ENCODE data around the gene CEMIP. TPM values are rescaled to one million over a fixed set of nuclear protein-coding genes. Genes with fewer than 3 reads are reported as not detected.

CEMIP gene
- polyA plus RNA-seq, 2 of the 4 experiments (the other 2 are of a cell fraction), result 0.54 to 0.84 TPM

DNA sequence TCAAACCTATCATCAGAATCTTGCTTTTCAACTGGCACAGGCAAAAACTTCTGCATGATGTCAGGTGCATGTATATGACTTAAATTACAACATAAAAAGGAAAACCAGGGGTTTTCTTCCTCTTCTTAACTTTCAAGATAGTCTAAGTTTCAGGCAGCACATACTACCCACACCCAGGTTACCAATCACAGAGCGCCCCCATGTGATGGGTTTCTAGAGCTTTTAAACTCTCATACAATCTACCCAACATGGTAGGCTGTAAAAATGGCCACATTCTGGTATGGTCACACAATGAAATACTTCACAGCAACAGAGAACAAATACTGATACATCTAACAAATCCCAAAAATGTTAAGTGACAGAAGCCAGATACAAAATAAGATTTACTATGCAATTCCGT lies 203.0 kb downstream of the CEMIP start:
- FAIRE-seq, result no peak
- TF ChIP-seq EHF (CRISPR knock-in tag; IDR thresholded peaks at IDR 0.05) (no peak), HOXB5 (CRISPR knock-in tag; IDR thresholded peaks at IDR 0.05) (no peak), NPAS2 (CRISPR knock-in tag; IDR thresholded peaks at IDR 0.05; ENCODE audit: borderline replicate concordance) (no peak), HOXA7 (CRISPR knock-in tag; IDR thresholded peaks at IDR 0.05) (no peak), HDAC2 (IDR thresholded peaks at IDR 0.05) (no peak), CBX8 (IDR thresholded peaks at IDR 0.05) (no peak), CHD2 (IDR thresholded peaks at IDR 0.05; ENCODE audit: low read length, partially characterized antibody) (no peak)
- no peak for DNase-seq (ENCODE audit: low read depth in 1 of 2, low spot score in 1 of 2)
- no peak overlapping the region for H3K4me3 ChIP-seq
- ChIA-PET CTCF (interaction anchor here (1.1 to 5.6 kb wide), 2 partner anchors 11 to 415 kb away, joined by 3 to 55 read pairs; no protein-coding TSS in a partner anchor), POLR2A (no interaction called here)
- H3K4me2 ChIP-seq, result no peak overlapping the region
- 84% methylated on average over 2 of the region's 2 CpGs for WGBS (ENCODE audit: missing lambda C conversion rate)
- no peak overlapping the region for H3K27ac ChIP-seq
- ATAC-seq, result no peak
- no peaks in the 10 kb centered on the region for H3K9me3 ChIP-seq
- peaks cover 6% of the 10 kb centered on the region; the same call in 2 of the 3 replicates for H3K4me1 ChIP-seq

DNA sequence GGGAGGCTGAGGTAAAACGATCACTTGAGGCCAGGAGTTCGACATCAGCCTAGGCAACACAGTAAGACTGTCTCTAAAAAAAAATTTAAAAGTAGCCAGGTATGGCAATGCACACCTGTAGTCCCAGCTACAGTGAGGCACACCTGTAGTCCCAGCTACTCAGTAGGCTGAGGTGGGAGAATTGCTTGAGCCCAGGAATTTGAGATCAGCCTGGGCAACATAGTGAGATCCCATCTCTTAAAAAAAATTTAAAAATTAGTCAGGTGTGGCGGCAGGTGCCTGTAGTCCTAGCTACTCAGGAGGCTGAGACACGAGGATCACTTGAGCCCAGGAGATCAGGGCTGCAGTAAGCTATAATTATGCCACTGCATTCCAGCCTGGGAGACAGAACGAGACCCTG lies 203.7 kb downstream of the CEMIP start:
- ChIA-PET CTCF (interaction anchor here (1.1 to 5.6 kb wide), 2 partner anchors 12 to 416 kb away, joined by 3 to 55 read pairs; no protein-coding TSS in a partner anchor), POLR2A (no interaction called here)
- Histone ChIP-seq H3K4me3 (no peak overlapping the region), H3K27ac (no peak overlapping the region), H3K4me1 (peaks cover 8% of the 10 kb centered on the region; the same call in 2 of the 3 replicates), H3K9me3 (no peaks in the 10 kb centered on the region), H3K4me2 (no peak overlapping the region)
- TF ChIP-seq MYC (IDR thresholded peaks at IDR 0.05; ENCODE audit: borderline replicate concordance, low read length) (no peak), RFX5 (IDR thresholded peaks at IDR 0.05) (no peak), HEYL (CRISPR knock-in tag; IDR thresholded peaks at IDR 0.05) (no peak), TFCP2L1 (CRISPR knock-in tag; IDR thresholded peaks at IDR 0.05) (no peak), RAD21 (conservative IDR thresholded peaks at IDR 0.05 in 1 of 2, IDR thresholded peaks at IDR 0.05 in 1 of 2) (no peak), POLR2A (IDR thresholded peaks at IDR 0.05; ENCODE audit: low read length) (no peak), FOSL2 (IDR thresholded peaks at IDR 0.05) (no peak), FOSL2 (CRISPR knock-in tag; IDR thresholded peaks at IDR 0.05) (no peak), KDM1A (IDR thresholded peaks at IDR 0.05; ENCODE audit: low read depth) (no peak)
- FAIRE-seq, result no peak
- 91% methylated on average over 5 of the region's 5 CpGs for WGBS (ENCODE audit: missing lambda C conversion rate)
- no peak for ATAC-seq
- DNase-seq (ENCODE audit: low read depth in 1 of 2, low spot score in 1 of 2), result no peak

DNA sequence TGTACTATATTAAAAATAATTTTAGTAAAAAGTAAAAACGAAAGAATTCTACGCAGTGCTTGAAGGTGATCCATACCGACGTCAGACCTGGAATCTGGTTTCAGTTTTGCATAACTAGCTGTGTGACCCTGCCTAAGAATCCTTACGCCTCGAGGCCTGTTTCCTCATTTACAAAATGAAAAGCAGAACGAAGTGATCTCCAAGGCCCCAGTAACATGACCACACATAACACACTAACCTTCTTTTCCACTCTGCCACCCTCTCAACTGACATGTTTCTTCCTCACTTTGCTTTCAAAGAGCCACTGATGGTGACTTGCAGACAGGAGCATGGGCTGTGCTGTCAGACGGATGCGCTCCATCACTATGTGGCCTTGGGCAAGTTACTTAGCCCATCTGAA lies 205.7 kb downstream of the CEMIP start:
- no peak for DNase-seq (ENCODE audit: low read depth in 1 of 2, low spot score in 1 of 2)
- no peak for ATAC-seq
- no peaks in the 10 kb centered on the region for H3K9me3 ChIP-seq
- ChIA-PET CTCF (interaction anchor here (0.6 to 5.3 kb wide), 5 partner anchors 8 to 325 kb away, joined by 3 to 28 read pairs (median 5); no protein-coding TSS in a partner anchor), POLR2A (no interaction called here)
- 93% methylated on average over 9 of the region's 9 CpGs for WGBS (ENCODE audit: missing lambda C conversion rate)
- H3K4me2 ChIP-seq, result no peak overlapping the region
- FAIRE-seq, result no peak
- peaks cover 10% of the 10 kb centered on the region; the same call in 2 of the 3 replicates for H3K4me1 ChIP-seq
- no peak overlapping the region for H3K27ac ChIP-seq
- H3K4me3 ChIP-seq, result no peak overlapping the region
- no peak for TF ChIP-seq RARB (CRISPR knock-in tag; IDR thresholded peaks at IDR 0.05)
- TF ChIP-seq CEBPB (IDR thresholded peaks at IDR 0.05), result no peak
- TF ChIP-seq, protein P1, sequence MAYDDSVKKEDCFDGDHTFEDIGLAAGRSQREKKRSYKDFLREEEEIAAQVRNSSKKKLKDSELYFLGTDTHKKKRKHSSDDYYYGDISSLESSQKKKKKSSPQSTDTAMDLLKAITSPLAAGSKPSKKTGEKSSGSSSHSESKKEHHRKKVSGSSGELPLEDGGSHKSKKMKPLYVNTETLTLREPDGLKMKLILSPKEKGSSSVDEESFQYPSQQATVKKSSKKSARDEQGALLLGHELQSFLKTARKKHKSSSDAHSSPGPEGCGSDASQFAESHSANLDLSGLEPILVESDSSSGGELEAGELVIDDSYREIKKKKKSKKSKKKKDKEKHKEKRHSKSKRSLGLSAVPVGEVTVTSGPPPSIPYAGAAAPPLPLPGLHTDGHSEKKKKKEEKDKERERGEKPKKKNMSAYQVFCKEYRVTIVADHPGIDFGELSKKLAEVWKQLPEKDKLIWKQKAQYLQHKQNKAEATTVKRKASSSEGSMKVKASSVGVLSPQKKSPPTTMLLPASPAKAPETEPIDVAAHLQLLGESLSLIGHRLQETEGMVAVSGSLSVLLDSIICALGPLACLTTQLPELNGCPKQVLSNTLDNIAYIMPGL (CRISPR knock-in tag; IDR thresholded peaks at IDR 0.05; ENCODE audit: borderline replicate concordance), result no peak
- TF ChIP-seq CHD2 (IDR thresholded peaks at IDR 0.05; ENCODE audit: low read length, partially characterized antibody), result no peak
- TF ChIP-seq RNF2 (IDR thresholded peaks at IDR 0.05; ENCODE audit: borderline replicate concordance, low read depth), result no peak
- TF ChIP-seq, protein P2, sequence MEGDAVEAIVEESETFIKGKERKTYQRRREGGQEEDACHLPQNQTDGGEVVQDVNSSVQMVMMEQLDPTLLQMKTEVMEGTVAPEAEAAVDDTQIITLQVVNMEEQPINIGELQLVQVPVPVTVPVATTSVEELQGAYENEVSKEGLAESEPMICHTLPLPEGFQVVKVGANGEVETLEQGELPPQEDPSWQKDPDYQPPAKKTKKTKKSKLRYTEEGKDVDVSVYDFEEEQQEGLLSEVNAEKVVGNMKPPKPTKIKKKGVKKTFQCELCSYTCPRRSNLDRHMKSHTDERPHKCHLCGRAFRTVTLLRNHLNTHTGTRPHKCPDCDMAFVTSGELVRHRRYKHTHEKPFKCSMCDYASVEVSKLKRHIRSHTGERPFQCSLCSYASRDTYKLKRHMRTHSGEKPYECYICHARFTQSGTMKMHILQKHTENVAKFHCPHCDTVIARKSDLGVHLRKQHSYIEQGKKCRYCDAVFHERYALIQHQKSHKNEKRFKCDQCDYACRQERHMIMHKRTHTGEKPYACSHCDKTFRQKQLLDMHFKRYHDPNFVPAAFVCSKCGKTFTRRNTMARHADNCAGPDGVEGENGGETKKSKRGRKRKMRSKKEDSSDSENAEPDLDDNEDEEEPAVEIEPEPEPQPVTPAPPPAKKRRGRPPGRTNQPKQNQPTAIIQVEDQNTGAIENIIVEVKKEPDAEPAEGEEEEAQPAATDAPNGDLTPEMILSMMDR (IDR thresholded peaks at IDR 0.05), result no peak
- no peak for TF ChIP-seq JUNB (IDR thresholded peaks at IDR 0.05)
- no peak for TF ChIP-seq RCOR1 (IDR thresholded peaks at IDR 0.05; ENCODE audit: low read depth, low read length)
- no peak for TF ChIP-seq HOXB5 (CRISPR knock-in tag; IDR thresholded peaks at IDR 0.05)
- TF ChIP-seq, protein P3, sequence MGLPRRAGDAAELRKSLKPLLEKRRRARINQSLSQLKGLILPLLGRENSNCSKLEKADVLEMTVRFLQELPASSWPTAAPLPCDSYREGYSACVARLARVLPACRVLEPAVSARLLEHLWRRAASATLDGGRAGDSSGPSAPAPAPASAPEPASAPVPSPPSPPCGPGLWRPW (IDR thresholded peaks at IDR 0.05), result no peak
- TF ChIP-seq ZSCAN20 (CRISPR knock-in tag; IDR thresholded peaks at IDR 0.05), result no peak
- TF ChIP-seq, protein P4, sequence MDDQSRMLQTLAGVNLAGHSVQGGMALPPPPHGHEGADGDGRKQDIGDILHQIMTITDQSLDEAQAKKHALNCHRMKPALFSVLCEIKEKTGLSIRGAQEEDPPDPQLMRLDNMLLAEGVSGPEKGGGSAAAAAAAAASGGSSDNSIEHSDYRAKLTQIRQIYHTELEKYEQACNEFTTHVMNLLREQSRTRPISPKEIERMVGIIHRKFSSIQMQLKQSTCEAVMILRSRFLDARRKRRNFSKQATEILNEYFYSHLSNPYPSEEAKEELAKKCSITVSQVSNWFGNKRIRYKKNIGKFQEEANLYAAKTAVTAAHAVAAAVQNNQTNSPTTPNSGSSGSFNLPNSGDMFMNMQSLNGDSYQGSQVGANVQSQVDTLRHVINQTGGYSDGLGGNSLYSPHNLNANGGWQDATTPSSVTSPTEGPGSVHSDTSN (IDR thresholded peaks at IDR 0.05), result no peak
- TF ChIP-seq, protein P5, sequence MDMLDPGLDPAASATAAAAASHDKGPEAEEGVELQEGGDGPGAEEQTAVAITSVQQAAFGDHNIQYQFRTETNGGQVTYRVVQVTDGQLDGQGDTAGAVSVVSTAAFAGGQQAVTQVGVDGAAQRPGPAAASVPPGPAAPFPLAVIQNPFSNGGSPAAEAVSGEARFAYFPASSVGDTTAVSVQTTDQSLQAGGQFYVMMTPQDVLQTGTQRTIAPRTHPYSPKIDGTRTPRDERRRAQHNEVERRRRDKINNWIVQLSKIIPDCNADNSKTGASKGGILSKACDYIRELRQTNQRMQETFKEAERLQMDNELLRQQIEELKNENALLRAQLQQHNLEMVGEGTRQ (IDR thresholded peaks at IDR 0.05), result no peak
- TF ChIP-seq, protein P6, sequence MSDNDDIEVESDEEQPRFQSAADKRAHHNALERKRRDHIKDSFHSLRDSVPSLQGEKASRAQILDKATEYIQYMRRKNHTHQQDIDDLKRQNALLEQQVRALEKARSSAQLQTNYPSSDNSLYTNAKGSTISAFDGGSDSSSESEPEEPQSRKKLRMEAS (IDR thresholded peaks at IDR 0.05), result no peak
- TF ChIP-seq, protein P7, sequence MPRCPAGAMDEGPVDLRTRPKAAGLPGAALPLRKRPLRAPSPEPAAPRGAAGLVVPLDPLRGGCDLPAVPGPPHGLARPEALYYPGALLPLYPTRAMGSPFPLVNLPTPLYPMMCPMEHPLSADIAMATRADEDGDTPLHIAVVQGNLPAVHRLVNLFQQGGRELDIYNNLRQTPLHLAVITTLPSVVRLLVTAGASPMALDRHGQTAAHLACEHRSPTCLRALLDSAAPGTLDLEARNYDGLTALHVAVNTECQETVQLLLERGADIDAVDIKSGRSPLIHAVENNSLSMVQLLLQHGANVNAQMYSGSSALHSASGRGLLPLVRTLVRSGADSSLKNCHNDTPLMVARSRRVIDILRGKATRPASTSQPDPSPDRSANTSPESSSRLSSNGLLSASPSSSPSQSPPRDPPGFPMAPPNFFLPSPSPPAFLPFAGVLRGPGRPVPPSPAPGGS (IDR thresholded peaks at IDR 0.05), result no peak
- TF ChIP-seq EP300 (IDR thresholded peaks at IDR 0.05), result no peak
